CD14-positive monocyte (primary cell): ENCODE measurements around the gene CDC42EP2. TPM values are rescaled to one million over a fixed set of nuclear protein-coding genes. Genes with fewer than 3 reads are reported as not detected.

Experiments used
- DNase-seq, 3 donors: peaks; one replicate each; pipeline ENCODE4 v3.0.0-alpha.2; 2011 to 2022
- H2AFZ ChIP-seq: 2 replicates; pipeline ENCODE4 v1.6.0; 2012; ENCODE audit warnings: mild to moderate bottlenecking, low read depth, low read length, inconsistent platforms; ENCODE audit not compliant: insufficient read depth, poor library complexity, severe bottlenecking
- H3K27ac ChIP-seq, 2 donors: 1 replicate in 1 of 2; 2 replicates in 1 of 2; pipeline ENCODE4 v1.5.1; 2012 to 2013; ENCODE audit warnings: low read length in 2 of 2, control low read depth in 1 of 2, inconsistent platforms in 1 of 2, low read depth in 1 of 2, mild to moderate bottlenecking in 1 of 2
- H3K27me3 ChIP-seq, 2 donors: one replicate each; pipeline versions ENCODE4 v1.6.0 to v1.6.1; 2011 to 2013; ENCODE audit warnings: low read length in 2 of 2; ENCODE audit not compliant: control insufficient read depth in 2 of 2, insufficient read depth in 2 of 2
- H3K36me3 ChIP-seq, 2 donors: replicated peaks in 1 of 2; 1 replicate in 1 of 2; 2 replicates in 1 of 2; pipeline versions ENCODE4 v1.5.1 to v1.6.1; 2012 to 2013; ENCODE audit warnings: low read length in 2 of 2, control low read depth in 1 of 2, inconsistent platforms in 1 of 2, mild to moderate bottlenecking in 1 of 2; ENCODE audit not compliant: insufficient read depth in 2 of 2, control insufficient read depth in 1 of 2
- H3K4me1 ChIP-seq, 2 donors: 1 replicate in 1 of 2; 2 replicates in 1 of 2; pipeline versions ENCODE4 v1.5.1 to v1.6.1; 2012 to 2013; ENCODE audit warnings: low read length in 2 of 2, control low read depth in 1 of 2, inconsistent platforms in 1 of 2, mild to moderate bottlenecking in 1 of 2, moderate library complexity in 1 of 2; ENCODE audit not compliant: insufficient read depth in 2 of 2, control insufficient read depth in 1 of 2
- H3K4me2 ChIP-seq: replicated peaks from 2 replicates; pipeline ENCODE3; 2012; ENCODE audit warnings: low read length, moderate library complexity, mild to moderate bottlenecking; ENCODE audit not compliant: poor library complexity, severe bottlenecking; ENCODE audit errors: extremely low read depth
- H3K4me3 ChIP-seq, 3 experiments: fragments of 200-600 bp in 1 of 3; sonication (generic) in 1 of 3; replicated peaks in 1 of 3; 1 replicate in 2 of 3; 2 replicates in 1 of 3; pipeline ENCODE4 v1.5.1; 2011 to 2013; ENCODE audit warnings: low read length in 3 of 3, mild to moderate bottlenecking in 3 of 3, control low read depth in 2 of 3, low read depth in 2 of 3, inconsistent platforms in 1 of 3, moderate library complexity in 1 of 3
- H3K79me2 ChIP-seq: 2 replicates; pipeline ENCODE4 v1.6.0; 2012; ENCODE audit warnings: mild to moderate bottlenecking, control low read depth, inconsistent platforms, low read length, moderate library complexity; ENCODE audit not compliant: insufficient read depth
- H3K9ac ChIP-seq: 2 replicates; pipeline ENCODE4 v1.6.0; 2017; ENCODE audit warnings: low read length, mild to moderate bottlenecking; ENCODE audit not compliant: insufficient read depth, poor library complexity, severe bottlenecking
- H3K9me3 ChIP-seq, 2 donors: replicated peaks in 1 of 2; 1 replicate in 1 of 2; 2 replicates in 1 of 2; pipeline versions ENCODE4 v1.5.1 to v1.6.1; 2012 to 2013; ENCODE audit warnings: low read length in 2 of 2, control low read depth in 1 of 2; ENCODE audit not compliant: control insufficient read depth in 1 of 2, insufficient read depth in 1 of 2
- H4K20me1 ChIP-seq: 2 replicates; pipeline ENCODE4 v1.6.0; 2012; ENCODE audit warnings: mild to moderate bottlenecking, low read length, control low read depth, moderate library complexity; ENCODE audit not compliant: insufficient read depth
- H3K27ac Mint-ChIP-seq, 7 donors: one replicate each; pipeline ENCODE4 v1.8.0; 2020; ENCODE audit warnings: mild to moderate bottlenecking in 7 of 7, mixed read lengths in 7 of 7, moderate library complexity in 6 of 7, inconsistent platforms in 2 of 7
- H3K27me3 Mint-ChIP-seq, 3 donors: one replicate each; pipeline ENCODE4 v1.8.0; 2021 to 2022; ENCODE audit warnings: low read depth in 3 of 3, mild to moderate bottlenecking in 3 of 3, mixed read lengths in 3 of 3, moderate library complexity in 3 of 3, inconsistent platforms in 1 of 3
- H3K36me3 Mint-ChIP-seq, 2 donors: one replicate each; pipeline ENCODE4 v1.8.0; 2020; ENCODE audit warnings: mixed read lengths in 2 of 2, inconsistent platforms in 1 of 2, mild to moderate bottlenecking in 1 of 2
- H3K4me1 Mint-ChIP-seq: one replicate; pipeline ENCODE4 v1.8.0; 2020; ENCODE audit warnings: mild to moderate bottlenecking, mixed read lengths
- H3K4me3 Mint-ChIP-seq, 2 donors: one replicate each; pipeline ENCODE4 v1.8.0; 2020; ENCODE audit warnings: mild to moderate bottlenecking in 2 of 2, mixed read lengths in 2 of 2, moderate library complexity in 1 of 2
- H3K9me3 Mint-ChIP-seq, 7 donors: one replicate each; pipeline ENCODE4 v1.8.0; 2020 to 2022; ENCODE audit warnings: mixed read lengths in 7 of 7, mild to moderate bottlenecking in 6 of 7, moderate library complexity in 6 of 7, inconsistent platforms in 2 of 7
- CTCF ChIP-seq: fragments of 200-600 bp; IDR thresholded peaks from one replicate; pipeline ENCODE4 v1.8.0; 2022; ENCODE audit warnings: antibody characterized with exemption, mild to moderate bottlenecking
- WGBS: methylation state at CpG from one replicate; pipeline ENCODE4 v1.1.5; 2013; ENCODE audit warnings: missing lambda C conversion rate; ENCODE audit not compliant: insufficient coverage; 5-methylcytosine and 5-hydroxymethylcytosine counted together
- intact Hi-C, 2 donors: fragments of 100-400 bp; cut with micrococcal nuclease; formaldehyde crosslinking; loops; one replicate each; pipeline versions ENCODE4 v1.15.0 to v1.15.1; 2023
- polyA plus RNA-seq, 3 donors: library from polyadenylated mRNA; depleted of rRNA in 1 of 3; unstranded in 2 of 3; stranded (reverse) in 1 of 3; fragments of 300-500 nt in 2 of 3; fragments of >200 nt in 1 of 3; fragmentation: Illumina TruSeq in 2 of 3; gene quantifications; 1 replicate in 2 of 3; 2 replicates in 1 of 3; pipeline ENCODE4 v1.2.3, GENCODE V29; 2012 to 2021

CDC42EP2 gene
- polyA plus RNA-seq, 3 donors = 5.4 to 15.6 (median 10.1) TPM

GRCh38 chr11:65321828-65322485 lies 7.3 kb downstream of the CDC42EP2 start:
- H3K4me2 ChIP-seq = no peak overlapping the region
- Mint-ChIP-seq H3K4me3 (no peak overlapping the region), H3K27ac (peak overlapping the region in 1 of 7 donors; percentile 81), H3K9me3 (peaks cover 0 to 3% (median 0%) of the 10 kb centered on the region in 7 donors), H3K36me3 (peaks cover 25 to 26% of the 10 kb centered on the region in 2 donors), H3K27me3 (peaks cover 9 to 12% (median 11%) of the 10 kb centered on the region in 3 donors), H3K4me1 (peaks cover 6% of the 10 kb centered on the region)
- H4K20me1 ChIP-seq = peaks cover 69% of the 10 kb centered on the region
- H3K9ac ChIP-seq = no peak overlapping the region
- H3K4me1 ChIP-seq = peaks cover 5 to 8% of the 10 kb centered on the region in 2 donors
- DNase-seq = no peak
- no peak for TF ChIP-seq CTCF
- H3K36me3 ChIP-seq = peaks cover 22 to 24% of the 10 kb centered on the region in 2 donors
- WGBS = 95% methylated on average over 11 of the region's 13 CpGs
- no peaks in the 10 kb centered on the region for H3K9me3 ChIP-seq
- no peak overlapping the region for H3K27ac ChIP-seq
- H3K4me3 ChIP-seq = no peak overlapping the region
- no peaks in the 10 kb centered on the region for H3K27me3 ChIP-seq
- intact Hi-C loops = no loop called here
- no peak overlapping the region for H2AFZ ChIP-seq
- peaks cover 1% of the 10 kb centered on the region for H3K79me2 ChIP-seq

- TF ChIP-seq CTCF = no peak
- Mint-ChIP-seq H3K36me3 (peaks cover 25 to 26% of the 10 kb centered on the region in 2 donors), H3K9me3 (peaks cover 0 to 3% (median 0%) of the 10 kb centered on the region in 7 donors), H3K4me3 (no peak overlapping the region), H3K27ac (peak overlapping the region in 1 of 7 donors; percentile 60), H3K4me1 (no peaks in the 10 kb centered on the region), H3K27me3 (peaks cover 9 to 10% (median 9%) of the 10 kb centered on the region in 3 donors)
- H3K9me3 ChIP-seq = no peaks in the 10 kb centered on the region
- H2AFZ ChIP-seq = no peak overlapping the region
- H3K4me3 ChIP-seq = no peak overlapping the region
- peaks cover 22 to 24% of the 10 kb centered on the region in 2 donors for H3K36me3 ChIP-seq
- peaks cover 50% of the 10 kb centered on the region for H4K20me1 ChIP-seq
- H3K27ac ChIP-seq = no peak overlapping the region
- H3K9ac ChIP-seq = no peak overlapping the region
- H3K4me2 ChIP-seq = no peak overlapping the region
- H3K27me3 ChIP-seq = no peaks in the 10 kb centered on the region
- DNase-seq = no peak
- H3K79me2 ChIP-seq = no peaks in the 10 kb centered on the region
- intact Hi-C loops = no loop called here
- 91% methylated on average over 11 of the region's 12 CpGs for WGBS
- no peaks in the 10 kb centered on the region for H3K4me1 ChIP-seq
Measured at GRCh38 chr11:65323813-65324212, 9.1 kb downstream of the CDC42EP2 start.
